ENCODE data around the gene AMMECR1. TPM values are rescaled to one million over a fixed set of nuclear protein-coding genes. Genes with fewer than 3 reads are reported as not detected.
"Not testable (repeated sequence)": the region's sequence is repeated elsewhere in the genome, so short reads cannot be mapped to it uniquely, and the experiment has no call there.

AMMECR1 gene
- total RNA-seq, 1 experiment from 2014 or later = 12.8 TPM

GRCh38 chrX:110171442-110171841, 146.4 kb downstream of the AMMECR1 start:
- DNase-seq (ENCODE audit: low spot score) = no peak

GRCh38 chrX:110170029-110170428, 147.9 kb downstream of the AMMECR1 start:
- no peak for DNase-seq (ENCODE audit: low spot score)

GRCh38 chrX:110168585-110168984, 149.3 kb downstream of the AMMECR1 start:
- DNase-seq (ENCODE audit: low spot score) = no peak

GRCh38 chrX:110167952-110168451, 149.9 kb downstream of the AMMECR1 start:
- no peak for DNase-seq (ENCODE audit: low spot score)

GRCh38 chrX:110163488-110163887, 154.4 kb downstream of the AMMECR1 start:
- no peak for DNase-seq (ENCODE audit: low spot score)

GRCh38 chrX:110162867-110163266, 155.0 kb downstream of the AMMECR1 start:
- no peak for DNase-seq (ENCODE audit: low spot score)

GRCh38 chrX:110162131-110162530, 155.8 kb downstream of the AMMECR1 start:
- DNase-seq (ENCODE audit: low spot score) = no peak

GRCh38 chrX:110161361-110161686, 156.6 kb downstream of the AMMECR1 start:
- DNase-seq (ENCODE audit: low spot score) = no peak

GRCh38 chrX:110159865-110160264, 158.0 kb downstream of the AMMECR1 start:
- DNase-seq (ENCODE audit: low spot score) = no peak

GRCh38 chrX:110159235-110159634, 158.7 kb downstream of the AMMECR1 start:
- DNase-seq (ENCODE audit: low spot score) = no peak

- no peak for DNase-seq (ENCODE audit: low spot score)
These were observed 160.4 kb downstream of the AMMECR1 start for GRCh38 chrX:110157444-110157843.

- peak; percentile 31 for DNase-seq (ENCODE audit: low spot score)
These were observed 161.6 kb downstream of the AMMECR1 start for GRCh38 chrX:110156167-110156754.

- no peak for DNase-seq (ENCODE audit: low spot score)
These were observed 162.1 kb downstream of the AMMECR1 start for GRCh38 chrX:110155759-110156158.

GRCh38 chrX:110154328-110154727, 163.6 kb downstream of the AMMECR1 start:
- DNase-seq (ENCODE audit: low spot score) = not testable (repeated sequence)

- DNase-seq (ENCODE audit: low spot score) = no peak
These were observed 164.0 kb downstream of the AMMECR1 start for GRCh38 chrX:110153896-110154295.

- no peak for DNase-seq (ENCODE audit: low spot score)
These were observed 164.6 kb downstream of the AMMECR1 start for GRCh38 chrX:110153244-110153643.

GRCh38 chrX:110146521-110146920, 171.4 kb downstream of the AMMECR1 start:
- peak; percentile 74 for DNase-seq (ENCODE audit: low spot score)

- DNase-seq (ENCODE audit: low spot score) = peak; percentile 38
These were observed 172.0 kb downstream of the AMMECR1 start for GRCh38 chrX:110145854-110146253.

GRCh38 chrX:110145311-110145710, 172.6 kb downstream of the AMMECR1 start:
- DNase-seq (ENCODE audit: low spot score) = no peak

Small RNA genes lying within 50 kb of the gene (small RNA-seq; reads per million reads assigned to genes)
- gene GNG5P2 (not detected), gene SNORD96B (5.3 reads per million, percentile 84 among the genes with 10 or more reads in this experiment)

Other genes with a start within 250 kb of the AMMECR1 start
- 0.03 TPM in 1 of 2 replicates, not detected in the other for gene RTL9, start 40.8 kb upstream of the AMMECR1 start, total RNA-seq (2014; rRNA removed; shearing (Covaris generic))

All from HT-29 (cell line).